ENCODE measurements around the gene OR7G3.

DNA sequence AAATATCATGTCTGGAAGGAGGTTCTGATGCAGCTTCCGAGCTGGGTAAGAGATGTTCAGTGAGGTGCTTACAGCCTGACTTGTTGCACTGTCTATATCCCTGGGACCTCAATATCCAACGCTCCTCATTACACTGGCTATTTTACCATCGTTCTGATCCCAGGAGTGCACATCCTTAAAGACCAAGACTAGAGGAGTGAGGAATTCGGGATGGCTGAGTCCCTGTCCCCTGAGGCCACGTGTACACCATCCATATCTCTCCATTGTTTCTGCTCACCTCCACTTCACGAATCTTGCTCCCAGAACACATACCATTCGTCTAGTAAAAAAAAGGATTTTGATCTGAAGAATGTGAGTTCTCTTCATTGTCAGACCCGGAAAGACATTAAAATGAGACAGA is 19.4 kb downstream of the OR7G3 start, which contains the start of gene OR7G2:
- TF ChIP-seq GATA2 (IDR thresholded peaks at IDR 0.05; ENCODE audit: low read depth, low read length) (no peak), GATA3 (IDR thresholded peaks at IDR 0.05; ENCODE audit: low read depth, low read length) (no peak)

Data from SH-SY5Y (cell line).